Upper lobe of right lung (tissue), 1 donor: ENCODE measurements around the gene AOC3. TPM values are rescaled to one million over a fixed set of nuclear protein-coding genes. Genes with fewer than 3 reads are reported as not detected.

Experiments
- ATAC-seq: fragments of 200-7000 bp; cut with Tn5 transposase; one replicate; pipeline ENCODE4 v1.9.1; 2020; ENCODE audit warnings: mild to moderate bottlenecking, moderate library complexity
- DNase-seq: peaks from one replicate; pipeline ENCODE4 v3.0.0-alpha.2; 2020
- H3K27ac ChIP-seq: fragments of 200-600 bp; one replicate; pipeline ENCODE4 v1.8.0; 2022
- H3K27me3 ChIP-seq: fragments of 200-600 bp; one replicate; pipeline ENCODE4 v1.8.0; 2022; ENCODE audit warnings: mild to moderate bottlenecking
- H3K36me3 ChIP-seq: fragments of 200-600 bp; one replicate; pipeline ENCODE4 v1.8.0; 2022
- H3K4me1 ChIP-seq: fragments of 200-600 bp; one replicate; pipeline ENCODE4 v1.8.0; 2022
- H3K4me3 ChIP-seq: fragments of 200-600 bp; one replicate; pipeline ENCODE4 v1.8.0; 2022; ENCODE audit warnings: mild to moderate bottlenecking
- H3K9me3 ChIP-seq: fragments of 200-600 bp; one replicate; pipeline ENCODE4 v1.8.0; 2022
- CTCF ChIP-seq: fragments of 200-600 bp; IDR thresholded peaks from one replicate; pipeline ENCODE4 v1.8.0; 2022; ENCODE audit warnings: antibody characterized with exemption
- intact Hi-C: fragments of 100-400 bp; cut with DNase I; formaldehyde crosslinking; loops from one replicate; pipeline ENCODE4 v1.11.0; 2022
- total RNA-seq: library from RNA; stranded (reverse); fragmentation: NEBNext Ultra II Directional; extraction: Animal tissue kit (Norgen Biotek cat#: 25700); gene quantifications from one replicate; pipeline ENCODE4 v1.2.1, GENCODE V29; 2021
- donor health status: DM: no; HTN: yes; CAD: no; lungs with severe emphysema.

Gene AOC3
- total RNA-seq, 1 donor from 2014 or later, result 235 TPM

GRCh38 chr17:42845556-42845917 is 5.5 kb upstream of the AOC3 start:
- Histone ChIP-seq H3K4me3 (no peak overlapping the region), H3K27me3 (no peaks in the 10 kb centered on the region), H3K9me3 (no peaks in the 10 kb centered on the region), H3K27ac (peak overlapping the region; percentile 27), H3K36me3 (peaks cover 52% of the 10 kb centered on the region), H3K4me1 (peaks cover 32% of the 10 kb centered on the region)
- intact Hi-C loops, result no loop called here
- DNase-seq (no peak), ATAC-seq (no peak)
- no peak for TF ChIP-seq CTCF

- intact Hi-C loops, result no loop called here
- no peak overlapping the region for H3K4me3 ChIP-seq
- H3K27ac ChIP-seq, result peak overlapping the region; percentile 27
- H3K27me3 ChIP-seq, result no peaks in the 10 kb centered on the region
- peaks cover 32% of the 10 kb centered on the region for H3K4me1 ChIP-seq
- H3K9me3 ChIP-seq, result no peaks in the 10 kb centered on the region
- no peak for TF ChIP-seq CTCF
- ATAC-seq (peak; percentile 67), DNase-seq (no peak)
- H3K36me3 ChIP-seq, result peaks cover 47% of the 10 kb centered on the region
Measured at GRCh38 chr17:42845918-42846593, 4.9 kb upstream of the AOC3 start.

GRCh38 chr17:42846594-42847280 is 4.3 kb upstream of the AOC3 start:
- H3K4me3 ChIP-seq, result no peak overlapping the region
- DNase-seq (no peak), ATAC-seq (peak; percentile 54)
- TF ChIP-seq CTCF, result no peak
- H3K36me3 ChIP-seq, result peaks cover 40% of the 10 kb centered on the region
- peak overlapping the region; percentile 27 for H3K27ac ChIP-seq
- peaks cover 32% of the 10 kb centered on the region for H3K4me1 ChIP-seq
- H3K27me3 ChIP-seq, result no peaks in the 10 kb centered on the region
- H3K9me3 ChIP-seq, result no peaks in the 10 kb centered on the region
- intact Hi-C loops, result no loop called here

GRCh38 chr17:42848093-42848492 is 2.9 kb upstream of the AOC3 start:
- peaks cover 27% of the 10 kb centered on the region for H3K36me3 ChIP-seq
- no peaks in the 10 kb centered on the region for H3K27me3 ChIP-seq
- H3K27ac ChIP-seq, result no peak overlapping the region
- ATAC-seq (no peak), DNase-seq (no peak)
- no peak overlapping the region for H3K4me3 ChIP-seq
- intact Hi-C loops, result no loop called here
- TF ChIP-seq CTCF, result no peak
- no peaks in the 10 kb centered on the region for H3K9me3 ChIP-seq
- peaks cover 32% of the 10 kb centered on the region for H3K4me1 ChIP-seq

- intact Hi-C loops, result no loop called here
Measured at GRCh38 chr17:42849031-42849430, 2.0 kb upstream of the AOC3 start.

More at GRCh38 chr17:42849031-42849430, 2.0 kb upstream of the AOC3 start:
- H3K36me3 ChIP-seq, result peaks cover 17% of the 10 kb centered on the region
- DNase-seq (no peak), ATAC-seq (no peak)
- no peak for TF ChIP-seq CTCF
- no peaks in the 10 kb centered on the region for H3K9me3 ChIP-seq
- H3K4me3 ChIP-seq, result no peak overlapping the region
- H3K27ac ChIP-seq, result no peak overlapping the region
- H3K4me1 ChIP-seq, result peaks cover 26% of the 10 kb centered on the region
- H3K27me3 ChIP-seq, result no peaks in the 10 kb centered on the region
